NT2/D1 (cell line): ENCODE data around the gene MRAS.

Source experiments
- DNase-seq: peaks from one replicate; pipeline ENCODE4 v3.0.0-alpha.2; 2011; ENCODE audit warnings: low read depth, low spot score
- H3K27me3 ChIP-seq: 2 replicates; pipeline ENCODE4 v1.6.0; 2011; ENCODE audit warnings: mild to moderate bottlenecking; ENCODE audit not compliant: insufficient read length, insufficient read depth
- H3K36me3 ChIP-seq: 2 replicates; pipeline ENCODE4 v1.6.1; 2011; ENCODE audit warnings: mild to moderate bottlenecking, low read length, mixed read lengths; ENCODE audit not compliant: insufficient read depth, insufficient read length
- H3K4me1 ChIP-seq: 2 replicates; pipeline ENCODE4 v1.5.1; 2011; ENCODE audit not compliant: insufficient read depth, insufficient read length
- H3K4me3 ChIP-seq: 2 replicates; pipeline ENCODE4 v1.5.1; 2011; ENCODE audit warnings: low read depth; ENCODE audit not compliant: insufficient read length
- H3K9ac ChIP-seq: 2 replicates; pipeline ENCODE4 v1.6.0; 2011; ENCODE audit warnings: low read depth; ENCODE audit not compliant: insufficient read length
- H3K9me3 ChIP-seq: 2 replicates; pipeline ENCODE4 v1.5.1; 2011; ENCODE audit warnings: mild to moderate bottlenecking, low read length; ENCODE audit not compliant: insufficient read depth
- SUZ12 ChIP-seq: IDR thresholded peaks from 2 replicates; pipeline ENCODE4 v1.6.1; 2011; ENCODE audit not compliant: insufficient read length, insufficient read depth; ENCODE audit errors: extremely low read depth
- YY1 ChIP-seq: IDR thresholded peaks from 2 replicates; pipeline ENCODE4 v1.6.1; 2011; ENCODE audit not compliant: insufficient read length, insufficient read depth
- ZNF274 ChIP-seq: IDR thresholded peaks from 2 replicates; pipeline ENCODE4 v1.6.1; 2011; ENCODE audit warnings: mild to moderate bottlenecking, low read depth, low read length

Gene MRAS

DNA sequence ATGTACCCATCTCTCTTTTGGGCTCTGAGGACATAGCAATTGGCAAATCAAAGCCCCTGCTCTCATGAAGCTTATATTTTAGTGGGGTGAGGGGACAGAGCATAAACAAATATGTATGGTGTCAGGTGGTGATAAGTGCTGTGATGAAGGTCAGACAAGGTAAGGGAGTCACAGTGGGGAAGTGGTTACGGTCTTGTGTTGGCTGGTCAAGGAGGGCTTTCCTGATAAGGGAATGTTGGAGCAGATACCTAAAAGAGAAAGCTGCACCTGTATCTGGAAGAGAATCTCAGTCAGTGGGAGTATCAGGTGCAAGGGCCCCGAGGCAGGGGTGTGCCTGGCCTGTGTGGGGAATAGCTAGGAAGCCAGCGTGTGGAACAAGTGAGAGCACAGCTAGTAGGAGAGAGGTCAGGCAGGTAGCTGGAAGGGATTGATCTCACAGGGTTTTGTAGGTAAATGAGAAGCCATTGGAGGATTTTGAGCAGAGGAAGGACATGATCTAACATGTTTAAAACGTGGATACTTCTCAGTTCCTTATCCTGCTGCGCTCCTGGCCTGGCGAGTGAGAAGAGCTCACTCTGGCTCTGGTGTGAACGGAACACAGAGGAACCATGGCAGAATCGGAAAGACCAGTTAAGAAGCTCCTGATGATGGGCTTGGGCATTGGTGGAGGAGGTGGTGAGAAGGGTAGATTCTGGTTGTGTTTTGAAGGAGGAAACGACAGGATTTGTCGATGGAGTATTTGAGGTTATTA lies 35.5 kb downstream of the MRAS start:
- no peaks in the 10 kb centered on the region for H3K9me3 ChIP-seq
- no peak overlapping the region for H3K9ac ChIP-seq
- TF ChIP-seq YY1 (no peak), SUZ12 (no peak), ZNF274 (no peak)
- peaks cover 6% of the 10 kb centered on the region for H3K36me3 ChIP-seq
- H3K4me1 ChIP-seq: peaks cover 13% of the 10 kb centered on the region
- H3K4me3 ChIP-seq: no peak overlapping the region
- DNase-seq: no peak
- no peaks in the 10 kb centered on the region for H3K27me3 ChIP-seq

DNA sequence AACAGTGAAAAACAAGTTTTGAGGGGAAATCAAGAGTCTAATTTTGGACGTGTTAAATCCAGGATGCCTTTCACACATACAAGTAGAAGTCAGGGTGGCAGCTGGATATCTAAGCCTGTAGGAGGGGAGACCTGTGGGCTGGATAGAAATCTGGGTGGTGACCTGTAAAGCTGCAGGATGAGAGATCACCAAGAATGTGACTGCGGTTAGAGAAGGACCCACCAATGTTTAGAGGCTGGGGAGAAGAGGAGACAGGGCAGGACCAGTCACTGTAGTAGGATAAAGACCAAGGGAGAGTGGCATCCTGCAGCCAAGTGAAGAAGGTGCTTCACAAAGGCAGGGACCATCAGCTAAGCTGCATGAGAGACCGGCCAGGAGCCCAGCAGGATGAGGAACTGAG lies 36.2 kb downstream of the MRAS start:
- peaks cover 6% of the 10 kb centered on the region for H3K36me3 ChIP-seq
- H3K9me3 ChIP-seq: no peaks in the 10 kb centered on the region
- H3K4me1 ChIP-seq: peaks cover 13% of the 10 kb centered on the region
- TF ChIP-seq ZNF274 (no peak), YY1 (no peak), SUZ12 (no peak)
- H3K4me3 ChIP-seq: no peak overlapping the region
- H3K27me3 ChIP-seq: no peaks in the 10 kb centered on the region
- no peak for DNase-seq
- no peak overlapping the region for H3K9ac ChIP-seq

- no peak for TF ChIP-seq ZNF274
- TF ChIP-seq YY1: no peak
- TF ChIP-seq SUZ12: no peak
- no peak for DNase-seq
- peaks cover 6% of the 10 kb centered on the region for H3K36me3 ChIP-seq
Observed at GRCh38 chr3:138384976-138385375, 36.6 kb downstream of the MRAS start.

DNA sequence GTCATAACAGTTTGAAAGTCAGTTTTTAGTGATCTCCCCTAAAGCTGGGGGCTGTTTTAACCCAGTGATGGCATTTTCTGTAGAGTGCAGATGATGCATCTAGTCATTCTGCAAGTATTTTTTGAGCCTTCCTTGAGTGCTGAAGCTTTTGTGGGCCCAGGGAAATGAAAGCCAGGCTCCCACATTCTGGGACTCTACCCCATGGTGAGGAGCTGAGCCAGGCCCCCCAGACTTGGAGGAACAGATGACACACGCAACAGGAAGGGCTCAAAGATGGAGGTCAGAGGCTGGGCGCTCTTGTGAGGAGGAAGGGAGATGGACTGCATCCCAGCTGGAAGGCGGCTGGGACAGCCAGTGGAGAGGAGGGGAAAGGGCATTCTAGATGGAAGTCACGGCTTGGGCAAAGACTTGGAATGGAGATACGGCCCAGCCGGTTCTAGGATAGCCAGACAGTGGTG lies 40.8 kb downstream of the MRAS start:
- DNase-seq: no peak
- peaks cover 7% of the 10 kb centered on the region for H3K4me1 ChIP-seq
- H3K9ac ChIP-seq: no peak overlapping the region
- no peak for TF ChIP-seq YY1
- no peak for TF ChIP-seq SUZ12
- no peak for TF ChIP-seq ZNF274
- H3K36me3 ChIP-seq: peaks cover 4% of the 10 kb centered on the region
- H3K9me3 ChIP-seq: no peaks in the 10 kb centered on the region
- H3K27me3 ChIP-seq: no peaks in the 10 kb centered on the region
- no peak overlapping the region for H3K4me3 ChIP-seq

More at GRCh38 chr3:138384976-138385375, 36.6 kb downstream of the MRAS start:
- Histone ChIP-seq H3K4me1 (peaks cover 14% of the 10 kb centered on the region), H3K9me3 (no peaks in the 10 kb centered on the region), H3K9ac (no peak overlapping the region), H3K4me3 (no peak overlapping the region), H3K27me3 (no peaks in the 10 kb centered on the region)

GRCh38 chr3:138389841-138390581 lies 41.6 kb downstream of the MRAS start:
- no peak overlapping the region for H3K9ac ChIP-seq
- no peaks in the 10 kb centered on the region for H3K27me3 ChIP-seq
- DNase-seq: no peak
- H3K9me3 ChIP-seq: no peaks in the 10 kb centered on the region
- peaks cover 3% of the 10 kb centered on the region for H3K36me3 ChIP-seq
- TF ChIP-seq ZNF274 (no peak), YY1 (no peak), SUZ12 (no peak)
- no peak overlapping the region for H3K4me3 ChIP-seq
- H3K4me1 ChIP-seq: peaks cover 7% of the 10 kb centered on the region

DNA sequence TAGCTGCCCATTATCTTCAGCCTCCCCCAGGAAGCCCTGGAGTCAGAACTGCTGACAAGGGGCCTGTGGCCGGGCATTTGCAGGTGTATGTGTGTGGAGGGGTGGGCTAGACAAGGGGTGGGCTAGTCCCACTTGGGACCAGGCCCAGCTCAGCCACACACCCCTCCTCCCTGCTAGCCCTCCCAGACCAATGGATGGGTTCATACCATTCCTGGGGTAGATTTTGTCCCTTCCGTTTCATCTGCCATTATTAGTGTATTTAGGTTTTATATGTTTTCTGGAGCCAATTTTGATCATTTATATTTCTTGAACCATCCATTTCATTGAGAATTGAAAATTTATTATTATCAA lies 42.2 kb downstream of the MRAS start:
- H3K9me3 ChIP-seq: no peaks in the 10 kb centered on the region
- DNase-seq: no peak
- H3K36me3 ChIP-seq: peaks cover 3% of the 10 kb centered on the region

DNA sequence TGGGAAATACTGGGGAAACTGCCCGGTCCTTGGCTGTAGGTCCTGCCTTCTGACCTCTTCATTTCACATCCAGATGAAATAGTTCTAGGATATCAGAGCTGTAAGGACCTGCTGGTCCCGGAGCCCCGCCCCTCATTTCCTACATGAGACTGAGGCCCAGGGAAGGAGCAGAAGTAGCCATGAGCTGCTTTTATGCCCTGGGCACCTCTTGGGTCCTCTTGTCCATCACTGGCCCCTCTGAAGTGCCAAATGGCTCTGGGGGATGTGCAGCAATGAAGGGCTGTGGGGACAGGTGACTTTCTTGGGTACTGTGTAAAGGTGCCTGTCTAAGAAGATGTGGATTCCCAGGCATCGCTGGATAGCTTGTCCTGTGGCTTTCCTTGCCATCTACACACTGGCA lies 45.8 kb downstream of the MRAS start:
- H3K9ac ChIP-seq: no peak overlapping the region
- no peak for TF ChIP-seq ZNF274
- TF ChIP-seq YY1: no peak
- TF ChIP-seq SUZ12: no peak
- no peak for DNase-seq
- H3K36me3 ChIP-seq: peaks cover 19% of the 10 kb centered on the region
- H3K4me1 ChIP-seq: peaks cover 19% of the 10 kb centered on the region
- no peaks in the 10 kb centered on the region for H3K9me3 ChIP-seq
- H3K4me3 ChIP-seq: no peak overlapping the region
- H3K27me3 ChIP-seq: no peaks in the 10 kb centered on the region

More for the DNA sequence above, 42.2 kb downstream of the MRAS start:
- Histone ChIP-seq H3K9ac (no peak overlapping the region), H3K4me1 (peaks cover 7% of the 10 kb centered on the region), H3K4me3 (no peak overlapping the region), H3K27me3 (no peaks in the 10 kb centered on the region)
- TF ChIP-seq SUZ12: no peak
- TF ChIP-seq ZNF274: no peak
- no peak for TF ChIP-seq YY1
